IPS DF 6.9 (cell line): ENCODE data around the gene SNCB.

Experiments used
- DNase-seq: peaks from one replicate; pipeline ENCODE4 v3.0.0-alpha.2; 2013; ENCODE audit warnings: low read depth, low spot score
- H3K27ac ChIP-seq: one replicate; pipeline ENCODE4 v1.5.1; 2013; ENCODE audit warnings: low read length, control low read depth
- H3K27me3 ChIP-seq: 2 replicates; pipeline ENCODE4 v1.6.1; 2013; ENCODE audit warnings: mild to moderate bottlenecking, low read length; ENCODE audit not compliant: control insufficient read depth, insufficient read depth
- H3K36me3 ChIP-seq: 2 replicates; pipeline ENCODE4 v1.6.1; 2013; ENCODE audit warnings: low read length; ENCODE audit not compliant: control insufficient read depth, insufficient read depth
- H3K4me1 ChIP-seq: 2 replicates; pipeline ENCODE4 v1.6.1; 2013; ENCODE audit warnings: low read length; ENCODE audit not compliant: control insufficient read depth, insufficient read depth
- H3K4me3 ChIP-seq: 2 replicates; pipeline ENCODE4 v1.5.1; 2013; ENCODE audit warnings: mild to moderate bottlenecking, low read length
- H3K9me3 ChIP-seq: 2 replicates; pipeline ENCODE4 v1.6.1; 2013; ENCODE audit warnings: low read length, inconsistent platforms; ENCODE audit not compliant: control insufficient read depth, insufficient read depth
- WGBS: extraction: QIAGEN DNeasy Blood & Tissue Kit; methylation state at CpG from one replicate; pipeline ENCODE4 v1.1.7; 2013; ENCODE audit warnings: mixed read lengths, missing lambda C conversion rate; ENCODE audit not compliant: insufficient read length, insufficient coverage; 5-methylcytosine and 5-hydroxymethylcytosine counted together

Gene SNCB

GRCh38 chr5:176612008-176612407 is 18.3 kb downstream of the SNCB start:
- H3K36me3 ChIP-seq = no peaks in the 10 kb centered on the region
- no peaks in the 10 kb centered on the region; the same call in 1 of the 2 replicates for H3K27me3 ChIP-seq
- H3K4me1 ChIP-seq = peaks cover 2% of the 10 kb centered on the region; the same call in 1 of the 2 replicates
- WGBS = no CpG with 5 or more reads among the region's 6 CpGs
- no peaks in the 10 kb centered on the region for H3K9me3 ChIP-seq
- no peak for DNase-seq
- H3K27ac ChIP-seq = no peak overlapping the region
- H3K4me3 ChIP-seq = no peak overlapping the region

GRCh38 chr5:176611435-176611834 is 18.9 kb downstream of the SNCB start:
- H3K27me3 ChIP-seq = no peaks in the 10 kb centered on the region; the same call in 1 of the 2 replicates
- no peak for DNase-seq
- no peak overlapping the region for H3K27ac ChIP-seq
- WGBS = no CpG with 5 or more reads among the region's 10 CpGs
- no peaks in the 10 kb centered on the region for H3K36me3 ChIP-seq
- H3K9me3 ChIP-seq = no peaks in the 10 kb centered on the region
- no peak overlapping the region for H3K4me3 ChIP-seq
- H3K4me1 ChIP-seq = peaks cover 2% of the 10 kb centered on the region; the same call in 1 of the 2 replicates

- Histone ChIP-seq H3K27me3 (no peaks in the 10 kb centered on the region; the same call in 1 of the 2 replicates), H3K9me3 (no peaks in the 10 kb centered on the region), H3K27ac (no peak overlapping the region), H3K4me3 (peak overlapping the region; percentile 35; the same call in 1 of the 2 replicates), H3K4me1 (peaks cover 2% of the 10 kb centered on the region; the same call in 1 of the 2 replicates), H3K36me3 (no peaks in the 10 kb centered on the region)
- no peak for DNase-seq
- no CpG with 5 or more reads among the region's 31 CpGs for WGBS
Measured at GRCh38 chr5:176610435-176610773, 19.9 kb downstream of the SNCB start.

GRCh38 chr5:176609724-176610434 is 20.5 kb downstream of the SNCB start, which contains the start of gene GPRIN1:
GPRIN1 (minus strand) TSS chr5:176610156; CDS start chr5:176599834, 10,322 bp downstream.
- Histone ChIP-seq H3K4me3 (peak within 1 kb of the TSS; percentile 35; the same call in 1 of the 2 replicates), H3K4me1 (peaks cover 2% of the 10 kb centered on the region; the same call in 1 of the 2 replicates), H3K9me3 (no peaks in the 10 kb centered on the region), H3K27ac (no peak within 1 kb of the TSS), H3K36me3 (no peaks in the 10 kb centered on the region), H3K27me3 (no peaks in the 10 kb centered on the region; the same call in 1 of the 2 replicates)
- no peak for DNase-seq
- no CpG with 5 or more reads among the region's 101 CpGs for WGBS

- Histone ChIP-seq H3K9me3 (no peaks in the 10 kb centered on the region), H3K4me1 (peaks cover 2% of the 10 kb centered on the region; the same call in 1 of the 2 replicates), H3K4me3 (peak overlapping the region; percentile 35; the same call in 1 of the 2 replicates), H3K36me3 (no peaks in the 10 kb centered on the region), H3K27me3 (no peaks in the 10 kb centered on the region; the same call in 1 of the 2 replicates), H3K27ac (no peak overlapping the region)
- WGBS = no CpG with 5 or more reads among the region's 46 CpGs
- no peak for DNase-seq
Measured at GRCh38 chr5:176608937-176609723, 21.2 kb downstream of the SNCB start.

- Histone ChIP-seq H3K27me3 (no peaks in the 10 kb centered on the region; the same call in 1 of the 2 replicates), H3K4me3 (no peak overlapping the region), H3K4me1 (peaks cover 2% of the 10 kb centered on the region; the same call in 1 of the 2 replicates), H3K9me3 (no peaks in the 10 kb centered on the region), H3K27ac (no peak overlapping the region), H3K36me3 (no peaks in the 10 kb centered on the region)
- no peak for DNase-seq
- WGBS = no CpG with 5 or more reads among the region's 4 CpGs
Measured at GRCh38 chr5:176608142-176608705, 22.1 kb downstream of the SNCB start.

GRCh38 chr5:176606875-176607274 is 23.5 kb downstream of the SNCB start:
- Histone ChIP-seq H3K9me3 (no peaks in the 10 kb centered on the region), H3K27ac (no peak overlapping the region), H3K36me3 (no peaks in the 10 kb centered on the region), H3K27me3 (no peaks in the 10 kb centered on the region; the same call in 1 of the 2 replicates), H3K4me3 (no peak overlapping the region), H3K4me1 (peaks cover 2% of the 10 kb centered on the region; the same call in 1 of the 2 replicates)
- WGBS = no CpG with 5 or more reads among the region's 3 CpGs
- no peak for DNase-seq

GRCh38 chr5:176606032-176606431 is 24.3 kb downstream of the SNCB start:
- Histone ChIP-seq H3K36me3 (no peaks in the 10 kb centered on the region), H3K4me1 (peaks cover 2% of the 10 kb centered on the region; the same call in 1 of the 2 replicates), H3K27me3 (no peaks in the 10 kb centered on the region; the same call in 1 of the 2 replicates), H3K4me3 (no peak overlapping the region), H3K27ac (no peak overlapping the region), H3K9me3 (no peaks in the 10 kb centered on the region)
- WGBS = no CpG with 5 or more reads among the region's 3 CpGs
- DNase-seq = no peak

GRCh38 chr5:176603091-176603490 is 27.2 kb downstream of the SNCB start:
- no peak for DNase-seq
- Histone ChIP-seq H3K9me3 (no peaks in the 10 kb centered on the region), H3K27ac (no peak overlapping the region), H3K36me3 (0 out of 2 replicates have a peak, but pooled peaks cover 2% of the 10 kb centered on the region), H3K4me1 (no peaks in the 10 kb centered on the region), H3K27me3 (no peaks in the 10 kb centered on the region), H3K4me3 (no peak overlapping the region)
- no CpG with 5 or more reads among the region's 2 CpGs for WGBS

- Histone ChIP-seq H3K4me1 (no peaks in the 10 kb centered on the region), H3K9me3 (no peaks in the 10 kb centered on the region), H3K36me3 (0 out of 2 replicates have a peak, but pooled peaks cover 2% of the 10 kb centered on the region), H3K27me3 (no peaks in the 10 kb centered on the region), H3K4me3 (no peak overlapping the region), H3K27ac (no peak overlapping the region)
- no CpG with 5 or more reads among the region's 12 CpGs for WGBS
- DNase-seq = no peak
Measured at GRCh38 chr5:176601901-176602482, 28.3 kb downstream of the SNCB start.
